ENCODE results near the gene KCTD7.
"Not testable (repeated sequence)": the region's sequence is repeated elsewhere in the genome, so short reads cannot be mapped to it uniquely, and the experiment has no call there.

The KCTD7 gene

DNA sequence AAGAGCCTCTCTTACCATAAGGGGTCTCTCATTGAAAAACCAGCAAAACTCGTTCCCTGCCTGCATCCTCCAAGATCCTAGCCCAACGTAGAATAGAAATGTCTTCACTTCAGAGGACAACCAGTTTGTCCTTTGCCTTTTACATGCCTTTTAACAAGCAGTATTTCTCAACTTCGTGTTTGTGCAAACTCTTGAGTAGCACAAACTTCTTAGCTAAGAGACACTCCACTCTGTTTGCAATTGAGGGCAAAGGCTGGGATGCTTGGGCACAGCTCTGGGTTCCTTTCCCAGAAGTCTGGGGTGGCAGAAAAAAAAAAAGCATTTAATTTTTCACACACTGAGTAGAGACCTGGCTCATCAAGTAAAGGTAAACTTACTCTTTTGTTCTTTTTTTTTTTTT lies 19.5 kb upstream of the KCTD7 start:
- DNase-seq (ENCODE audit: low read depth, low spot score), result no peak
- POLR2A ChIA-PET, result interaction anchor here (1.0 kb wide), 1 partner anchor 19 kb away, joined by 3 read pairs; no protein-coding TSS in a partner anchor

DNA sequence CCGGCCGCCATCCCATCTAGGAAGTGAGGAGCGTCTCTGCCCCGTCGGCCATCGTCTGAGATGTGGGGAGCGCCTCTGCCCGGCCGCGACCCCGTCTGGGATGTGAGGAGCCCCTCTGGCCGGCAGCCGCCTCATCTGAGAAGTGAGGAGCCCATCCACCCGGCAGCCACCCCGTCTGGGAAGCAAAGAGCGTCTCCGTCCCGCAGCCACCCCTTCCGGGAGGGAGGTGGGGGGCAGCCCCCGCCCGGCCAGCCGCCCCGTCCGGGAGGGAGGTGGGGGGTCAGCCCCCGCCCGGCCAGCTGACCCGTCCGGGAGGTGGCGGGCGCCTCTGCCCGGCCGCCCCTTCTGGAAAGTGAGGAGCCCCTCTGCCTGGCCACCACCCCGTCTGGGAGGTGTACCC lies 14.1 kb upstream of the KCTD7 start:
- POLR2A ChIA-PET; CTCF ChIA-PET; H3K4me3 ChIP-seq (ENCODE audit: low read depth, low read length); DNase-seq (ENCODE audit: low read depth, low spot score): not testable (repeated sequence)

More for the DNA sequence above, 19.5 kb upstream of the KCTD7 start:
- CTCF ChIA-PET, result no interaction called here
- H3K4me3 ChIP-seq (ENCODE audit: low read depth, low read length), result no peak overlapping the region
- no peak for TF ChIP-seq CTCF (IDR thresholded peaks at IDR 0.05; ENCODE audit: insufficient read depth, low read length, missing control alignments)

- no peak for TF ChIP-seq CTCF (IDR thresholded peaks at IDR 0.05; ENCODE audit: insufficient read depth, low read length, missing control alignments)
- H3K4me3 ChIP-seq (ENCODE audit: low read depth, low read length), result no peak overlapping the region
- no peak for DNase-seq (ENCODE audit: low read depth, low spot score)
- POLR2A ChIA-PET, result no interaction called here
- CTCF ChIA-PET, result interaction anchor here (1.2 kb wide), 1 partner anchor 9 kb away, joined by 3 read pairs; no protein-coding TSS in a partner anchor
Measured at GRCh38 chr7:66615699-66616098, 13.0 kb upstream of the KCTD7 start.

DNA sequence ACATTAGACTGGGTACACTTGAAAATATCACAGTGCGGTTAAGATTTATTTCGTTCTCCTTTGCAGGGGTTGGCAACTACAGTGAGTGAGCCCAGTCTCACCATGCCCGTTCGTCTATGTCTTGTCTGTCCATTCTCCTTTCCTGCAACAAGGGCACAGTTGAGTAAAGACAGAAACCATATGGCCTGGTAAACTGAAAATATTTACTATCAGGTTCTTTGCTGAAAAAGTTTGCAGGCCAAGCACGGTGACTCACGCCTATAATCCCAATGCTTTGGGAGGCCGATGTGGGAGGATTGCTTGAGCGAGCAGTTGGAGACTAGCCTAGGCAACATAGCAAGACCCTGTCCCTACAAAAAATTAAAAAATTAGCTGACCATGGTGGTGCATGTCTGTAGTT lies 11.4 kb upstream of the KCTD7 start:
- DNase-seq (ENCODE audit: low read depth, low spot score), result no peak
- ChIA-PET CTCF (no interaction called here), POLR2A (no interaction called here)
- no peak for TF ChIP-seq CTCF (IDR thresholded peaks at IDR 0.05; ENCODE audit: insufficient read depth, low read length, missing control alignments)
- no peak overlapping the region for H3K4me3 ChIP-seq (ENCODE audit: low read depth, low read length)

GRCh38 chr7:66619341-66619948 lies 9.2 kb upstream of the KCTD7 start:
- H3K4me3 ChIP-seq (ENCODE audit: low read depth, low read length); POLR2A ChIA-PET; DNase-seq (ENCODE audit: low read depth, low spot score): not testable (repeated sequence)
- CTCF ChIA-PET, result interaction anchor here (1.2 kb wide), 1 partner anchor 61 kb away, joined by 3 read pairs; no protein-coding TSS in a partner anchor

- no peak for TF ChIP-seq CTCF (IDR thresholded peaks at IDR 0.05; ENCODE audit: insufficient read depth, low read length, missing control alignments)
- POLR2A ChIA-PET, result interaction anchor here (0.5 kb wide), 1 partner anchor 13 kb away, joined by 3 read pairs; no protein-coding TSS in a partner anchor
- DNase-seq (ENCODE audit: low read depth, low spot score), result no peak
- no peak overlapping the region for H3K4me3 ChIP-seq (ENCODE audit: low read depth, low read length)
- CTCF ChIA-PET, result no interaction called here
Measured at GRCh38 chr7:66626331-66626934, 2.2 kb upstream of the KCTD7 start.

GRCh38 chr7:66627151-66627681 lies 1.5 kb upstream of the KCTD7 start:
- CTCF ChIA-PET, result no interaction called here
- POLR2A ChIA-PET, result interaction anchor here (0.5 to 2.2 kb wide), 3 partner anchors 13 to 27 kb away, joined by 3 to 7 read pairs (median 3); no protein-coding TSS in a partner anchor
- DNase-seq (ENCODE audit: low read depth, low spot score), result no peak
- no peak for TF ChIP-seq CTCF (IDR thresholded peaks at IDR 0.05; ENCODE audit: insufficient read depth, low read length, missing control alignments)
- H3K4me3 ChIP-seq (ENCODE audit: low read depth, low read length), result no peak overlapping the region
